ENCODE data around the gene SLC16A1.

GRCh38 chr1:112909847-112910246 lies 46.1 kb downstream of the SLC16A1 start:
- TF ChIP-seq SMC3 (IDR thresholded peaks at IDR 0.05; ENCODE audit: low read depth, low read length), result no peak
- TF ChIP-seq USF2 (IDR thresholded peaks at IDR 0.05; ENCODE audit: borderline replicate concordance, low read depth, low read length), result no peak
